Measurements from ENCODE around the gene LPAR2. TPM values are rescaled to one million over a fixed set of nuclear protein-coding genes. Genes with fewer than 3 reads are reported as not detected.
"Not testable (repeated sequence)": the region's sequence is repeated elsewhere in the genome, so short reads cannot be mapped to it uniquely, and the experiment has no call there.

The LPAR2 gene
- total RNA-seq, 2 experiments from 2014 or later = 21.6 to 33.2 TPM

DNA sequence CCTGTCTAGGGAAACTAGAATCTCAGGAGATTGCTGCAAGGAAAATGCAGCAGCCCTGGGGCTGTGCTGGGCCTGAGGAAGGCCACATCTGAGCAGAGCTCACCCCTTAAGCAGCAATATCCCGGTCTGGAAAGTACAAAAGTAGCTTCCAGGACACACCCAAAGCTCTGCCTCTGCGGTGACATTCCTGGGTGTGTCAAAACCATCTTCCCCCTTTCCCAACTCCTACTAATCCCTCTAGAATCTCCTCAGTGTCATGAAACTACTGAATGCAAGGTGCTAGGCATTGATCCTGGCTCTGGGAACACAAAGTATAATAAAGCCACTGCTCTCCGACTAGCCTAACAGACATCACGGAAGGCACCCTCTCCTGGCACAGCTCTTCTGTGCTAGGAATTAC lies 14.5 kb downstream of the LPAR2 start:
- POLR2A ChIA-PET = no interaction called here
- no peaks in the 10 kb centered on the region for H3K9me3 Mint-ChIP-seq (ENCODE audit: low read depth)
- H3K36me3 Mint-ChIP-seq (ENCODE audit: low read depth) = peaks cover 19% of the 10 kb centered on the region
- CTCF ChIA-PET = interaction anchor here (0.8 to 2.4 kb wide), 3 partner anchors 8 to 60 kb away, joined by 3 to 7 read pairs (median 4); no protein-coding TSS in a partner anchor
- ATAC-seq (no peak), DNase-seq (no peak)
- H3K4me3 Mint-ChIP-seq = no peak overlapping the region
- H3K27ac Mint-ChIP-seq = no peak overlapping the region
- intact Hi-C loops (cut with DNase I, micrococcal nuclease) = no loop called here
- peaks cover 58% of the 10 kb centered on the region for H3K4me1 Mint-ChIP-seq
- H3K27me3 Mint-ChIP-seq = no peaks in the 10 kb centered on the region

DNA sequence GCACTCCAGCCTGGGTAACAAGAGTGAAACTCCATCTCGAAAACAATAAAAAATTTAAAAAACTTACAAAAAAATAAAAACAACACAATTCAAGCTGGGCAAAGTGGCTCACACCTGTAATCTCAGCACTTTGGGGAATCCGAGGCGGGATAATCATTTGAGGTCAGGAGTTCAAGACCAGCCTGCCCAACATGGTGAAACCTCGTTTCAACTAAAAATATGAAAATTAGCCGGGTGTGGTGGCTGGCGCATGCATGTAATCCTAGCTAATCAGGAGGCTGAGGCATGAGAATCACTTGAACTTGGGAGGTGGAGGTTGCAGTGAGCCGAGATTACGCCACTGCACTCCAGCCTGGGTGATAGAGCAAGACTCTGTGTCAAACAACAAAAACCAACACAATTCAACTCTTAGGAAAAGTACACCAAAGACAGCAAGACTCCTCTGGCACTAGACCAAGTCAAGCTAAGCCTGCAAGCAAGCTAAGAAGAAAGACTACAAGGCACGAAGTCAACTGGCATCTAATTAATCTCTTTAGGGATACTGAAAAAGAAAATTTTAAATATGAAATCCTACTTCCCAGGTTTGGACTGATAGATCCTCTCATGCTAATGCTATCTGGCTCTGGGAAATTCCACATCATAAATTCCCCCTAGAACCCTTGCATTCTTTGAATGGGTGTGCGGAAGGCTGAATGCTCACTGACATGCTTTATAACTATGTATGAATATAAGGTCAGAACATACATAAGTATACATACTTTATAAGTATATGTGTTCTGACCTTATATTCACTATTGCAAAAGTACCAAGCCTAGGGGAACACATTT lies 17.4 kb downstream of the LPAR2 start:
- ChIA-PET POLR2A (no interaction called here), CTCF (interaction anchor here (0.7 to 1.1 kb wide), 5 partner anchors 9 to 72 kb away, joined by 3 read pairs; no protein-coding TSS in a partner anchor)
- Mint-ChIP-seq H3K27ac (no peak overlapping the region), H3K4me3 (no peak overlapping the region), H3K27me3 (no peaks in the 10 kb centered on the region), H3K9me3 (ENCODE audit: low read depth) (no peaks in the 10 kb centered on the region), H3K4me1 (peaks cover 53% of the 10 kb centered on the region), H3K36me3 (ENCODE audit: low read depth) (peaks cover 28% of the 10 kb centered on the region)
- no peak for DNase-seq
- ATAC-seq = no peak
- intact Hi-C loops (cut with DNase I, micrococcal nuclease) = no loop called here

DNA sequence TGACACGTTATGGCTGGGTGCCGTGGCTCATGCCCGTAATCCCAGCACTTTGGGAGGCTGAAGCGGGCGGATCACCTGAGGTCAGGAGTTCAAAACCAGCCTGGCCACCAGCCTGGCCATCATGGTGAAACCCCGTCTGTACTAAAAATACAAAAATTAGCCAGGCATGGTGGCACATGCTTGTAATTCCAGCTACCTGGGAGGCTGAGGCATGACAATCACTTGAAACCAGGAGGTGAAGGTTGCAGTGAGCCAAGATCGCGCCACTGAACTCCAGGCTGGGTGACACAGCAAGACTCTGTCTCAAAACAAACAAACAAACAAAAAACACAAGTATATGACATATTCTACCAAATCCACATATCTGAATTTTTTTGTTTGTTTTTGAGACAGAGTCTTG lies 21.3 kb downstream of the LPAR2 start:
- H3K9me3 Mint-ChIP-seq (ENCODE audit: low read depth); ATAC-seq; H3K4me3 Mint-ChIP-seq; H3K27me3 Mint-ChIP-seq; DNase-seq: not testable (repeated sequence)
- ChIA-PET POLR2A (interaction anchor here (0.6 kb wide), 1 partner anchor 9 kb away, joined by 3 read pairs; no protein-coding TSS in a partner anchor), CTCF (interaction anchor here (0.7 to 1.2 kb wide), 4 partner anchors 10 to 56 kb away, joined by 3 to 4 read pairs (median 3); no protein-coding TSS in a partner anchor)
- intact Hi-C loops (cut with DNase I, micrococcal nuclease) = loop anchor here (1.0 kb wide), 1 partner anchor 8 kb away; no protein-coding TSS in a partner anchor
- Mint-ChIP-seq H3K36me3 (ENCODE audit: low read depth) (peaks cover 21% of the 10 kb centered on the region), H3K4me1 (peaks cover 57% of the 10 kb centered on the region), H3K27ac (peak overlapping the region; percentile 74)

GRCh38 chr19:19606021-19606420 lies 22.0 kb downstream of the LPAR2 start:
- H3K4me3 Mint-ChIP-seq = peak overlapping the region; percentile 11
- peak overlapping the region; percentile 74 for H3K27ac Mint-ChIP-seq

DNA sequence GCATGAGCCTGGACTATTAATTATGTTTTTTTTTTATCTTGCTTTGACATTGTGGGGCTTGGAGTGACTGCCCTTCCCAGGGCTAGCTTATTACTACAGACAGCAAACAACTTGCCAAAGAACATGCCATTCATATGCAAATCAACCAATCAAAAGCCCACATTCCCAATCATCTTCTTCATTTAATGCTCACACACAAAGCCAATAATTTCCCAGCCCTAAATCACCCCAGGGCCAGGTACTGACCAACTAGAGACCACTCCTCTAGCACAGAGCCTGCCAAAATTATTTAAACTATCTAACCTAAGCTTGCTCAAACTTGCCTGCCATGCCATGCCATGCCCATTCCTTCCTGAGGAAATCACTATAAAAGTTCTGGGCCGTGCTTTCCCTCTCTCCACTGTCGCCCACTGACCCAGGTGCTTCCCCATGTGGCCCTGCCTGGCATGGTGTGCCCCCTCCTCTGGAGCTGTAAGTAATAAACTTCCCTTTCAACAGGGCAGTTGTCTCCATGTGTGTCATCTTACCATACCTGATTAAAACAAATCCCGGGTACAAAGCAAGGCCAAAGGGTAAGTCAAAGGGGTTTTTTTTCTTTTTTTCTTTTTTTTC lies 25.2 kb downstream of the LPAR2 start:
- no peaks in the 10 kb centered on the region for H3K27me3 Mint-ChIP-seq
- peaks cover 18% of the 10 kb centered on the region for H3K36me3 Mint-ChIP-seq (ENCODE audit: low read depth)
- DNase-seq (no peak), ATAC-seq (no peak)
- peaks cover 75% of the 10 kb centered on the region for H3K4me1 Mint-ChIP-seq
- H3K9me3 Mint-ChIP-seq (ENCODE audit: low read depth) = no peaks in the 10 kb centered on the region
- H3K27ac Mint-ChIP-seq = peak overlapping the region; percentile 91
- intact Hi-C loops (cut with DNase I, micrococcal nuclease) = no loop called here
- CTCF ChIA-PET = interaction anchor here (0.5 to 2.6 kb wide), 10 partner anchors 9 to 49 kb away, joined by 3 to 11 read pairs (median 4); no protein-coding TSS in a partner anchor
- H3K4me3 Mint-ChIP-seq = no peak overlapping the region
- POLR2A ChIA-PET = interaction anchor here (0.7 to 1.0 kb wide), 4 partner anchors 14 to 449 kb away, joined by 3 to 8 read pairs (median 3); no protein-coding TSS in a partner anchor

More at GRCh38 chr19:19606021-19606420, 22.0 kb downstream of the LPAR2 start:
- intact Hi-C loops (cut with DNase I, micrococcal nuclease) = loop anchor here (1.0 kb wide), 1 partner anchor 8 kb away; no protein-coding TSS in a partner anchor
- ATAC-seq (peak; percentile 83), DNase-seq (peak; percentile 68)
- Mint-ChIP-seq H3K9me3 (ENCODE audit: low read depth) (no peaks in the 10 kb centered on the region), H3K4me1 (peaks cover 62% of the 10 kb centered on the region), H3K36me3 (ENCODE audit: low read depth) (peaks cover 27% of the 10 kb centered on the region), H3K27me3 (no peaks in the 10 kb centered on the region)
- CTCF ChIA-PET = interaction anchor here (0.6 to 2.1 kb wide), 6 partner anchors 9 to 53 kb away, joined by 3 to 7 read pairs (median 4); partner anchors contain the start of gene PBX4
- POLR2A ChIA-PET = interaction anchor here (0.6 to 0.8 kb wide), 2 partner anchors 9 to 90 kb away, joined by 3 to 6 read pairs; partner anchors contain the start of gene NDUFA13

- intact Hi-C loops (cut with DNase I, micrococcal nuclease) = no loop called here
- Mint-ChIP-seq H3K27ac (peak overlapping the region; percentile 91), H3K4me1 (peaks cover 79% of the 10 kb centered on the region), H3K36me3 (ENCODE audit: low read depth) (peaks cover 22% of the 10 kb centered on the region), H3K27me3 (no peaks in the 10 kb centered on the region), H3K9me3 (ENCODE audit: low read depth) (no peaks in the 10 kb centered on the region), H3K4me3 (peak overlapping the region; percentile 5)
- ChIA-PET POLR2A (interaction anchor here (0.7 to 1.1 kb wide), 6 partner anchors 14 to 450 kb away, joined by 3 to 8 read pairs (median 3); no protein-coding TSS in a partner anchor), CTCF (interaction anchor here (0.5 to 2.6 kb wide), 10 partner anchors 8 to 48 kb away, joined by 3 to 11 read pairs (median 4); no protein-coding TSS in a partner anchor)
- ATAC-seq = no peak
- DNase-seq = peak; percentile 43
Observed at GRCh38 chr19:19602136-19602712, 25.8 kb downstream of the LPAR2 start.

DNA sequence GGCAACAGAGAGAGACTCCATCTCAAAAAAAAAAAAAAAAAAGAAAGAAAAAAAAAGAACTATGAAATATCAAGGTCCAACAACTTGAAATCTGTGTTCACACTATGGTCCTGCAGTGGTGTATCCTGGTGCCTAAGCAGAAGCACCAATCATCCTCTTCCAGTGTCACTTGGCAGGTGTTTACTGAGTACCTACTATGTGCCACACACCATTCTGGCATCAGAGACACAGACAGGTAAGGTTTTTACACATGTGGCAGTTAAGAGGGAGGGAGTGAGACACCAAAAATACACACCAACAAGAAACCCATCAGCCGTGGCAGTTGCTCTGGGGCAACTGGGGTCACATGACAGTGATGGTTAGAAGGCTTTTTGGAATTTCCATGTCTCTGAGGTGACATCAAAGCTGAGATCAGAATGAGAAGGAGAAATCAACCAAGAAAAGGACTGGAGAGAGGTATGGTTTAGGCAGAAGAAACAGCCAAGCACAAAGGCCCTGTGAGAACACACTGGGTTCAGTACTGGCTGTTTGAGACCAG lies 27.2 kb downstream of the LPAR2 start:
- POLR2A ChIA-PET = interaction anchor here (0.6 to 0.7 kb wide), 2 partner anchors 50 to 221 kb away, joined by 4 to 5 read pairs; partner anchors contain the start of gene ZNF506
- H3K9me3 Mint-ChIP-seq (ENCODE audit: low read depth) = no peaks in the 10 kb centered on the region
- CTCF ChIA-PET = interaction anchor here (0.7 to 2.6 kb wide), 3 partner anchors 47 to 126 kb away, joined by 3 to 11 read pairs (median 3); no protein-coding TSS in a partner anchor
- peaks cover 78% of the 10 kb centered on the region for H3K4me1 Mint-ChIP-seq
- DNase-seq (peak; percentile 37), ATAC-seq (no peak)
- peaks cover 25% of the 10 kb centered on the region for H3K36me3 Mint-ChIP-seq (ENCODE audit: low read depth)
- peak overlapping the region; percentile 91 for H3K27ac Mint-ChIP-seq
- H3K27me3 Mint-ChIP-seq = no peaks in the 10 kb centered on the region
- intact Hi-C loops (cut with DNase I, micrococcal nuclease) = no loop called here
- peak overlapping the region; percentile 27 for H3K4me3 Mint-ChIP-seq

GRCh38 chr19:19598728-19599451 lies 29.1 kb downstream of the LPAR2 start:
- peaks cover 88% of the 10 kb centered on the region for H3K4me1 Mint-ChIP-seq
- peak; percentile 78 for DNase-seq
- ChIA-PET CTCF (interaction anchor here (0.7 to 1.0 kb wide), 2 partner anchors 25 to 45 kb away, joined by 3 to 6 read pairs; no protein-coding TSS in a partner anchor), POLR2A (interaction anchor here (1.0 kb wide), 1 partner anchor 11 kb away, joined by 3 read pairs; no protein-coding TSS in a partner anchor)
- H3K27me3 Mint-ChIP-seq; H3K9me3 Mint-ChIP-seq (ENCODE audit: low read depth): not testable (repeated sequence)
- intact Hi-C loops (cut with DNase I, micrococcal nuclease) = loop anchor here (1.0 to 10.0 kb wide), 16 partner anchors 7 to 1423 kb away; partner anchors contain the start of genes PBX4 (in 2 of the 2), ZNF101 (in 2 of the 2), ATP13A1 (in 1 of the 2) and GMIP (in 1 of the 2)
- H3K27ac Mint-ChIP-seq = peak overlapping the region; percentile 97
- H3K4me3 Mint-ChIP-seq = peak overlapping the region; percentile 67
- H3K36me3 Mint-ChIP-seq (ENCODE audit: low read depth) = peaks cover 31% of the 10 kb centered on the region
- ATAC-seq = peak; percentile 62

- Mint-ChIP-seq H3K4me1 (peaks cover 82% of the 10 kb centered on the region), H3K27me3 (no peaks in the 10 kb centered on the region), H3K4me3 (peak overlapping the region; percentile 67), H3K36me3 (ENCODE audit: low read depth) (peaks cover 34% of the 10 kb centered on the region), H3K9me3 (ENCODE audit: low read depth) (no peaks in the 10 kb centered on the region), H3K27ac (peak overlapping the region; percentile 97)
- CTCF ChIA-PET = interaction anchor here (1.0 kb wide), 1 partner anchor 44 kb away, joined by 6 read pairs; no protein-coding TSS in a partner anchor
- intact Hi-C loops (cut with DNase I, micrococcal nuclease) = loop anchor here (1.0 to 10.0 kb wide), 14 partner anchors 8 to 1424 kb away; partner anchors contain the start of genes PBX4 (in 2 of the 2), GMIP (in 1 of the 2), SLC25A42 (in 1 of the 2) and ZNF101 (in 1 of the 2)
- ATAC-seq (peak; percentile 66), DNase-seq (peak; percentile 70)
- POLR2A ChIA-PET = no interaction called here
Observed at GRCh38 chr19:19597809-19598306, 30.2 kb downstream of the LPAR2 start.

Measured in activated CD4-positive, alpha-beta T cell treated with anti-CD3 and anti-CD28 coated beads for 36 hours (primary cell).